GM19452 (cell line): ENCODE measurements around the gene INPP5D.
"Not testable (repeated sequence)": the region's sequence is repeated elsewhere in the genome, so short reads cannot be mapped to it uniquely, and the experiment has no call there.

Source experiments
- ATAC-seq: cut with Tn5 transposase; IDR thresholded peaks from one replicate; pipeline ENCODE4 v1.9.1; 2021; ENCODE audit not compliant: unreplicated experiment

The INPP5D gene

DNA sequence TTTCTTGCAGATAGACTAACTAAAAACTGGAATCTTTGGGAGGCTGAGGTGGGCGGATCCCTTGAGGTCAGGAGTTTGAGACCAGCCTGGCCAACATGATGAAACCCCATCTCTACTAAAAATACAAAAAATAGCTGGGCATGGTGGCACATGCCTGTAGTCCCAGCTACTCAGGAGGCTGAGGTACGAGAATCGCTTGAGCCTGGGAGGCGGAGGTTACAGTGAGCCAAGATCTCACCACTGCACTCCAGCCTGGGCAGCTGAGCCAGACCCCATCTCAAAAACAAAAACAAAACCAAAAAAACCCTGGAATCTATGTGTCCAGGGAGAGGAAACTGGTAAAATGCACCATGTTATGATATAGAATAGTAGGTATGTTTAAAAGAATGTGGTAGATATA is 7.6 kb upstream of the INPP5D start:
- ATAC-seq: not testable (repeated sequence)

- peak; percentile 70 for ATAC-seq
Measured at GRCh38 chr2:233053928-233054784, 6.0 kb upstream of the INPP5D start.

- no peak for ATAC-seq
Measured at GRCh38 chr2:233055362-233055761, 4.8 kb upstream of the INPP5D start.

- ATAC-seq: no peak
Measured at GRCh38 chr2:233056961-233057605, 3.1 kb upstream of the INPP5D start.

DNA sequence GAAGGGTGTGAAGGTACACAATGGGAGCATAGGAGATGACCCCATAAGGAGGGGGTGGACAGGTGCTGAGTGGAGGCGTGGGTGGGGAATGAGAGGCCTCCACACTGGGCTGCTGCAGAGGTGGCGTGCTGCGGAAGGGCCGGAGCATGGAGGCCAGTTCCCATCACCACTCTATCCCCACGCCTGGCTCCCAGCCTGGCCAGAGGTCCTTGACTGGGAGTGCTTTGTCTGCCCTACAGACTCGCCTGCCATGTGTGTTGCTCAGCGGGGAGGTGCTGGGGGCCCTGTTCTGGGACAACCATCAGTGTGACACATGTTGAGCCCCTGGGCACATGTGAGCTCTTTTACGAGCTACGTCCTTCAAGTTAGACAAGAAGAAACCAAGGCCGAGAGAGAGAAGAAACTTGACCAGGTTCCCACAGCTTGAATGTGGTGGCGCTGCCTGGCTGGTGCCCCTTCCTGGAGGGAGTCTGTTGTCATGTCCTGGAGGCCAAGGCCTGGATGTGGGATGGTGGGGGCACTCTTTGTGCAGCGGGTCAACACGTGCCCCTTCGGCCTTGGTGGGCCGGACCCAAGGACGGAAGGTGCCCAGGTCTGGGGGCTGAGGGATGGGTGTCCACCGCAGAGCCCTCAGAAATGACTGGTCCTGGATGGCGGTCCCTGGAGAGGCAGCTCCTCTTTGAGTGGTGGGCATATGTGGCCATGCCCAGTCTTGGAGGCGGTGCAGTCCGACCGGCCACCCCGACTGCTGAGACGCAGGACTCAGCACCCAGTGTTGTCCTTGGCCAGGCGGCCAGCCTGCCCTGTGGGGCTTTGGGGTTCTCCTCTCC is 1.2 kb upstream of the INPP5D start:
- no peak for ATAC-seq

- no peak for ATAC-seq
Measured at GRCh38 chr2:233059547-233059796, 670 bp upstream of the INPP5D start.

GRCh38 chr2:233060501-233060979 is 398 bp downstream of the INPP5D start:
- ATAC-seq: no peak

DNA sequence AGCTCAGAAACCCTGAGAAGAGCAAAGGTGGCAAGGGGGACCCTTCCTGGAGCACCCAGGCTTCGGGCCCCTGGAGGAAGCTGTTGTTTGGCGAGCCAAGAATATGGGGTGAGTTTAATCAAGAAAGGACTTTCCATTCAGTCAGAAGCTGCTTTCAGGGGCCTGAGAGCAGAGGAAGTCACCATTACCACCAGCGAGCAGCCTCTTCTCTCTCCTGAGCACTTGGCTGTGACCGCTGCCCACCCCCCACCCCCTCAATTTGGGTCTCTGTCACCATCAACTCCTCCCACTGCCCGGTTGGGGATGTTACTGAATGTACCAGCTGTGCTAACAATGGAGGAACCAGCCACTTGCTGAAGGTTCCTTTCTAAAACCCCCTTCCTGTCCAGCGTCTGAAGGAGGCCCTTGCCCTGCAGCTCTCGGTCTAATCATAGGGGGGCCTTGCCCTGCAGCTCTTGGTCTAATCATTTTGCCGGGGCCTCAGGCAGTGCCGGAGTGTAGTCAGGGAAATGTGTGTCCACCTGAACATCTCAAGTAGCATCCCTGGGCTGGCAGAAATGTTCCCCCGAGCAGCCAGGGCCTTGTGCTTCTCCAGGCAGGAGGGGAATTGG is 943 bp downstream of the INPP5D start:
- peak; percentile 16 for ATAC-seq

- peak; percentile 30 for ATAC-seq
Measured at GRCh38 chr2:233061591-233062450, 1.7 kb downstream of the INPP5D start.

- ATAC-seq: no peak
Measured at GRCh38 chr2:233062451-233062850, 2.3 kb downstream of the INPP5D start.

DNA sequence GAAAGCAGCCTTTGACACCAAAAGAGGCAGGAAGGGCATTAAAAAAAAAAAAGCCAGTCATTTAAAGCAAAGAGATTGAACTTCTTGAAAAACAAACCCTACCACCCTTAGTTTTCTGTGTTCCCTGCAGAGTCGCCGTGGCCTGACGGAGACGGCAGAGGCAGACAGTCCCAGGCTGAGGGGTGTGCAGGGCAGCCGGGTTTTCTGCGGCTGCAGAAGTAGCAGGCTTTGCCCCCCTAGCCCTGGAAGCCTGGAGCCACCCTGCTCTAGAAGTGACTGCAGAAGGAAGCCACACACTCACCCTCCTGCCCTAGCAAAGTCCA is 2.8 kb downstream of the INPP5D start:
- ATAC-seq: no peak

DNA sequence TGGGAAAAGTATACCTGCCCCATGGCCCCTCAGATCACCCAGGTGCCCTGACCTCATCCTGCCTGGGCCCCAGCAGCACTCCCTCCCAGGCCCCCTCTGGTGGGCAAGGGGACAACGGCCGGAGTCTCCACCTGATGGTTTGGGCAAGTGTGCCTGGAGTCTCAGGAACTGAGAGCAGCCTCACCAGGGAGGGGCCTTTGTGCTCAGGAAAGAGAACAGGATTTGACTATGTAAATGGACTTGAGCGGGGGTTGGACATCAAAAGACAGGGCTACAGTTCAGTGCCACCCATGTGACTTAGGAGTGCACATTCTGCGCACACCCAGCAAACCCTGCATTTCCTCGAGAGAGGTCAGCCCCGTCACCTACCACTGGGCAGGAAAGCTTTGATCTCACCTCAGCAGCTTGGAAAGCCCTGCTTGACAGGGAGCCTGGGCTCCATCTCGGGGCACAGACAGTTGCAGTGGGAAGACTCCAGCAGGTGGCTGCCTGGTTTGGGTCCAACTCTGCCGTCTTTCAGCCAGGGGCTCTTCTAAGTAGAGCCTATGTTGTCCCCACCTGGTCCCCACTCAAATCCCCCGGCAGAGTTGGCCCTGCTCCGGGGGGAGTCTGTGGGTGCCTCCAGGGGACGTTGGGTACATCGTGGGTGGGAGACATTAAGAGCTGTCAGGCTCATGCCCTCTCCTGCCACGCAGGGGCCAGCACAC is 3.3 kb downstream of the INPP5D start:
- ATAC-seq: peak; percentile 42

- ATAC-seq: no peak
Measured at GRCh38 chr2:233063976-233064411, 3.9 kb downstream of the INPP5D start.

DNA sequence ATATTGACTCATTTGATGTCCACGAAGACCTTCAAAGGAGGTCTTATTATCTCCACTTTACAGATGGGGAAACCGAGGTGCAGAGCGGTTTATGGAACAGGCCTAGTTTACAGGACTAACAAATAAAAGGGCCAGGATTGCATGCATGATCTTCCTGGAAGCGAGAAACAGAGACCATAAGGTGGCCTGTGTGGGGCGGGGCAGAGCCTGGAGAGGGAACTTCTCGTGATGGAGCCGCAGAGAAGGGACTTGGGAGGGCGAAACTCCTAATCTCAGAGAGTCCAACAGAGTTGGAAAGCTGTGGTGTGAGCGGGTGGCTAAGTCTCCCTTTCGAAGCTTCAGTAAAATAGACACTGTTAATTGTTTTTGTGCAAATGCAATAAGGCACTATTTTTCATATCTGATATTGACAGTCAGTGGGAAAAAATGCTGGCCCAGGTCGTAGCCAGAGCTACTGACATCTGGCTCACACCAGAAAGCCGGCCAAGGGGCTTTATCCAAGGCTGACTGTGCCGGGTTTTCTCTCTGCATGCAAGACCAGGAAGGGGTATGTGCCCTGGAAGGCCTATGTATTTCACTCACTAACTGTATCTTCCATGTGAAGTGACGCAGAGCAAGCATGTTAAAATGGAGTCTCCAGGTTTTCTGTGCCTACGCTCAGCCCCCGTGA is 4.5 kb downstream of the INPP5D start:
- no peak for ATAC-seq

- not testable (repeated sequence) for ATAC-seq
Measured at GRCh38 chr2:233065200-233065589, 5.1 kb downstream of the INPP5D start.

- ATAC-seq: no peak
Measured at GRCh38 chr2:233065954-233066470, 5.9 kb downstream of the INPP5D start.

DNA sequence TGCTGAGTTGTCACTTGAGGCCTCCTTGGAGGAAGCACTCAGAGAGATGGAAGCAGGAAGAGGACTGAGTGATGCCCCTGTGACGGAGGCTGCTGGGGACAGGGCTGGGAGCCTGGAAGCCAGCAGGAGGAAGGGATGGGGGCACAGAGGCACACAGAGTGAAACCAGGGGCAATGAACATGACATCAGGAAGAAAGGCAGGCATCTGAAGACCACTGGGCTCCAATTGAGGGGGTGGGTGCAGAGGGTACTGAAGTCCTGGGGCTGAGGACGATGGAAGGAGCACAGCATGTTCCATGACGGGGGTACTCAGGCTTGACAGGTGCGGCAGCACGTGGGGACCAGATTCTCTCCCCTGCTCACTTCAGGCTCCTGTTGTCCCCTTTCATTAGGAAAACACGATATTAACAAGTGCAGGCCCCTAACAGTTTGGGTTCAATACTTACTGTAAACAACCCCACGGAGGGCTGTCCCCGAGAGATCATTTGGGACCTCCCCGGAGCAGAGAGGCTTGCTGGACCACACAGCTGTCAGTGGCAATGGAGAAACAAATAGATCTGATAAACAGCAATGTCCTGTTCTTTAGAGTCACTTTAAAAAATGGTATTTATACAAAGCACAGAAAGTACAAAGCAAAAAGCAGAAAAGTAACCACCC is 8.7 kb downstream of the INPP5D start:
- no peak for ATAC-seq

GRCh38 chr2:233072838-233073237 is 12.7 kb downstream of the INPP5D start:
- ATAC-seq: no peak

- ATAC-seq: no peak
Measured at GRCh38 chr2:233074106-233074505, 14.0 kb downstream of the INPP5D start.
